Fibroblast of villous mesenchyme (primary cell): Measurements from ENCODE around the gene KRT75. TPM values are rescaled to one million over a fixed set of nuclear protein-coding genes. Genes with fewer than 3 reads are reported as not detected.

Experiments used
- DNase-seq: peaks from one replicate; pipeline ENCODE4 v3.0.0-alpha.2; 2010; ENCODE audit warnings: low read depth
- H3K4me3 ChIP-seq: 2 replicates; pipeline ENCODE4 v1.5.1; 2011; ENCODE audit warnings: low read depth, mild to moderate bottlenecking, low read length
- total RNA-seq: library from RNA; depleted of rRNA; stranded (reverse); fragments of >200 nt; gene quantifications from 2 replicates; pipeline ENCODE4 v1.2.3, GENCODE V29; 2012
- TF ChIP-seq, protein P1 (sequence below): IDR thresholded peaks from 2 replicates; pipeline ENCODE4 v1.5.1; 2012; ENCODE audit warnings: low read depth, mild to moderate bottlenecking, low read length; ENCODE audit not compliant: insufficient read depth

KRT75 gene
- total RNA-seq, 1 donor: not detected

GRCh38 chr12:52440821-52441319 is 6.7 kb upstream of the KRT75 start:
- H3K4me3 ChIP-seq: no peak overlapping the region
- DNase-seq: no peak

DNA sequence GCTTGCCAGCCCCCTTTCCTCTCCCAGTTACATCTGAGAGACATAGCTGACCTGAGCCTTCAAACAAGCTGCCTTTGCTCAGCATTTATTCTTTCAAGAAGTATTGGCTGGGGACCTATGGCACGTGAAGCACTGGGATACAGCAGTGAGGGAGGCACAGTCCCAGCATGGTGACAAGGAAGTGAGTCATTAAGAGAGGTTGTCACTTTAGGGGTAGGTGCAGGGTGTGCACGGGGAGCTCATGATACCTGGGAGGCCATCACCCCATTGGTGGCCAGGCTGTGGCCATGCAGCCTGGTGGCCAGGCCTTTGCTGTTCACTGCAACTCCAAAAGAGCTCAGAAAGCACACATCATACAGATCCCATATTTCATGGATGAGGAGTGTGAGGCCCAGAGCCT is 5.7 kb upstream of the KRT75 start:
- no peak for DNase-seq
- TF ChIP-seq, protein P1, sequence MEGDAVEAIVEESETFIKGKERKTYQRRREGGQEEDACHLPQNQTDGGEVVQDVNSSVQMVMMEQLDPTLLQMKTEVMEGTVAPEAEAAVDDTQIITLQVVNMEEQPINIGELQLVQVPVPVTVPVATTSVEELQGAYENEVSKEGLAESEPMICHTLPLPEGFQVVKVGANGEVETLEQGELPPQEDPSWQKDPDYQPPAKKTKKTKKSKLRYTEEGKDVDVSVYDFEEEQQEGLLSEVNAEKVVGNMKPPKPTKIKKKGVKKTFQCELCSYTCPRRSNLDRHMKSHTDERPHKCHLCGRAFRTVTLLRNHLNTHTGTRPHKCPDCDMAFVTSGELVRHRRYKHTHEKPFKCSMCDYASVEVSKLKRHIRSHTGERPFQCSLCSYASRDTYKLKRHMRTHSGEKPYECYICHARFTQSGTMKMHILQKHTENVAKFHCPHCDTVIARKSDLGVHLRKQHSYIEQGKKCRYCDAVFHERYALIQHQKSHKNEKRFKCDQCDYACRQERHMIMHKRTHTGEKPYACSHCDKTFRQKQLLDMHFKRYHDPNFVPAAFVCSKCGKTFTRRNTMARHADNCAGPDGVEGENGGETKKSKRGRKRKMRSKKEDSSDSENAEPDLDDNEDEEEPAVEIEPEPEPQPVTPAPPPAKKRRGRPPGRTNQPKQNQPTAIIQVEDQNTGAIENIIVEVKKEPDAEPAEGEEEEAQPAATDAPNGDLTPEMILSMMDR: no peak
- no peak overlapping the region for H3K4me3 ChIP-seq

More at GRCh38 chr12:52440821-52441319, 6.7 kb upstream of the KRT75 start:
- TF ChIP-seq, protein P1: no peak

- no peak overlapping the region for H3K4me3 ChIP-seq
- no peak for DNase-seq
- TF ChIP-seq, protein P1: no peak
These were observed 5.2 kb upstream of the KRT75 start for GRCh38 chr12:52439420-52439819.

DNA sequence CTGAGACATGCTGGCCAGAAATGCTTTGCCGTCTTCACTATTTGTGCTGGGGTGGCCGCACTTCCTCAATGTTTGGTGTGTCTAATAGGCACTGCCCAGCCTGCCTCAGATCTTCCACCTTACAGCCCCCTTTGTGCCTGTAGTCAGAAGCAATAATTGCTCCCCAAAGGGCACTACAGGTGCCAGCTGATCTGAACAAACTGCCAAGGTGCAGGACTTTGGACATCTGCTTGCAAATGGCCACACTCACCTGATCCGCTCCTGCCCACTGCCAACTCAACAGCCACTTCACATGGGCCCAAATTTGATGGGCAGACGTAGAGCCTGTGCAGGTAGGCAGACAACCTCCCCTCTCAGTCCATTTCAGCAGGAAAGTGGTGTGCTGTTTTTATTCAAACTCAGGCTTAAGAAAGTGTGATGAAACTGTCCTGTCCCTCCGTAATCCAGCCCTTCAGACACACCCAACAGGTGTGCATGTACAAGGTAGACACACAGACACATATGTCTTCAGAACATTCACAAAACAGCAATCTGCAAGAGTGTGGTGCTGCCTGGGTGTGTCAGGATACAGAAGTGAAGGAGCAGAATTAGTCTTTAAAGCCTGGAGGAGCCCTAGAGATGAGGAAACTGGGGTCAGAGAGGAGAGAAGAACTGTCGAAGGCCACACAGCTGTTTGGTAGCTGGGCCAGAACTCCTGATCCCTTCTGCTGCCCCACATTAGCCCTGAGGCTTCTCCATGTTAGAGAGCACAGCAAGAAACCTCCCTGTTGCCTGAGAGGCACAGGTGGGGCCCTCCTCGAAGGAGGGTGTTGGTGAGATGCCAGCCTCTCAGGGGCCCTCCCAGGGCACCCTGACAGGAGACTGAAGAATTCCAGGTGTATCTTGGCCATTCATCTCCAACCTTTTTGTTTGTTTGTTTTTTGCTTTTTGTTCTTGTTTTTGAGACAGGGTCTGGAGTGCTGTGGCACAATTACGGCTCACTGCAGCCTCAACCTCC is 4.4 kb upstream of the KRT75 start:
- no peak overlapping the region for H3K4me3 ChIP-seq
- DNase-seq: no peak
- TF ChIP-seq, protein P1: no peak

DNA sequence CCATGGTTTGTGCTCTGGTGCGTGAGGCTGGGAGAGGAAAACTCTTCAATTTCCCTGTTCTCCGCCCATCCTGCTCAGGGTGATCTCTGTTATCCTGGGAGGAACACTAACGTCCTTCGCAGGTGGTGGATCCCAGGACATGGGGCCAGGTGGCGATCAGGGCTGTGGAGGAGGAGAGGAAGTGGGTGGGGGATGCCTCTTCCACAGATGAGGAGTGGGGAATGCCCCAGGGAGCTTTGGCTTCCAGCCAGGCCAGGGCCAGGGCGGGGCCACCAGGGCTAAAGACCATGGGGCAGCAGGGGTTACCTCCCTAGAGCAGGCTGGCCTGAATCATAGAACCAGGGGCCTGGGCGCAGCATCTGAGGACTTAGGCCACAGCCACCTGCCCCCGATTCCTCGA is 3.3 kb upstream of the KRT75 start:
- TF ChIP-seq, protein P1: no peak
- no peak for DNase-seq
- no peak overlapping the region for H3K4me3 ChIP-seq

DNA sequence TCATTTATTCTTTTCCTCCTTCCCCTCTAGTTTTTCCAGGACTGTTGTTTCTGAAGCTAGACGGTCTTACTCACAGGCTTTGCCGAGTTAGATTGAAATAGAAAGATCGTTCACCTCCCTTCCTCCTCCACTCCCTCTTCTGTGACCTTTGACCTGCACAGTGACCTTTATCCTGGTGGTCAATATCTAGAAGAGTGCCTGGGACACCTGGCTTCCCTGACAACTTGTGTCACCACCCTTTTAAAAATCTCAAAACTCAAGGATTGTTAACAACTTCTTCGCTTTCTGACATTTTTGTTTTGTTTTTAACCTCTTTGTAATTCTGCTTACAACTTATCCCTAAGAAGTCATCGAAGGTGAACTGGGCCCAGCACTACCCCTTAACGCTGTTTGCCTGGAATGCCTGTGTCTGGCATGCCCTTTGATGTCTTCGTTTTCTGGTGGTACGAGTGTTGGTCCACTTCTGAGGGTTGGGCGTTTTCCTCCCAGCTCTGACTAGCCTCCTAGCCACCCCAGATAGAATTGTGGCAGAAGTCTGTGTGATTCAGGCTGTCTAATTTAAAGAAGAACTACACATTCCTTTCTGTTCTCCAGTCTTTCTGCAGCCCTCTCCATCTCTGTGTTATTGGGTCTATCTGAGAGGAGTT is 2.8 kb upstream of the KRT75 start:
- H3K4me3 ChIP-seq: no peak overlapping the region
- no peak for DNase-seq
- TF ChIP-seq, protein P1: no peak
